GM19467 (cell line): ENCODE data around the gene PCGF3.
"Not testable (repeated sequence)": the region's sequence is repeated elsewhere in the genome, so short reads cannot be mapped to it uniquely, and the experiment has no call there.

Experiments used
- ATAC-seq: cut with Tn5 transposase; IDR thresholded peaks from one replicate; pipeline ENCODE4 v1.9.1; 2021; ENCODE audit warnings: mild to moderate bottlenecking, moderate library complexity; ENCODE audit not compliant: unreplicated experiment

Gene PCGF3

DNA sequence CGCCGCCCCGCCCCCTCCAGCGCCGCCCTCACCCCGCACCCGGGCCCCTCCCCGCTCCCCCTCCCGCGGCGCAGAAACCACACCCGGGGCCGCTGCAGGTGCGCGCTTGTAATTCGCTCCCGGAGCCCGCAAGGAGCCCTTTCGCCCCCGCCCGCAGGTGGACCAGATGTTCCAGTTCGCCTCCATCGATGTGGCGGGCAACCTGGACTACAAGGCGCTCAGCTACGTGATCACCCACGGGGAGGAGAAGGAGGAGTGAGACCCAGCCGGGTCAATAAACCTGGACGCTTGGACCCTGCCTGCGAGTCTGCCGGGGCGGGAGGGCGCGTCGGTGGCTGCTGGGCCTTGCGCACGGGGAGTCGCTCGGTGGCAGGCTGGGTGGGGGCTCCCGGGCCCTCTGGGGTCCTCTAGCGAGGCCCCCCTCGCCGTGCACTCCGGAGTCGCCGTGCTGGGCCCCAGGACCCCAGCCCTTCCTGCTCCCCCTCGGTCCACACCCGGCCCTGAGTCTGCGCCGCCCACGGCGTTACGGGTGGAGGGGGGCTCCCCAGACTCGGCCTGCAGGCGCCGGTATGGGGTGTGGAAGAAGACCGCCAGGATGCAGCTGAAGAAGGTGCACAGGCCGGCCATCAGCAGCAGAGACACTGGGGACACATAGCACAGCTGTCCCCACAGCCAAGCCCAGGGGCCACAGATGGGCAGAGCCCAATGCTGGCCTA, 23.7 kb upstream of the PCGF3 start:
- ATAC-seq = no peak

- ATAC-seq = no peak
Observed at GRCh38 chr4:682490-683172, 23.0 kb upstream of the PCGF3 start.

GRCh38 chr4:683247-683897, 22.3 kb upstream of the PCGF3 start:
- no peak for ATAC-seq

DNA sequence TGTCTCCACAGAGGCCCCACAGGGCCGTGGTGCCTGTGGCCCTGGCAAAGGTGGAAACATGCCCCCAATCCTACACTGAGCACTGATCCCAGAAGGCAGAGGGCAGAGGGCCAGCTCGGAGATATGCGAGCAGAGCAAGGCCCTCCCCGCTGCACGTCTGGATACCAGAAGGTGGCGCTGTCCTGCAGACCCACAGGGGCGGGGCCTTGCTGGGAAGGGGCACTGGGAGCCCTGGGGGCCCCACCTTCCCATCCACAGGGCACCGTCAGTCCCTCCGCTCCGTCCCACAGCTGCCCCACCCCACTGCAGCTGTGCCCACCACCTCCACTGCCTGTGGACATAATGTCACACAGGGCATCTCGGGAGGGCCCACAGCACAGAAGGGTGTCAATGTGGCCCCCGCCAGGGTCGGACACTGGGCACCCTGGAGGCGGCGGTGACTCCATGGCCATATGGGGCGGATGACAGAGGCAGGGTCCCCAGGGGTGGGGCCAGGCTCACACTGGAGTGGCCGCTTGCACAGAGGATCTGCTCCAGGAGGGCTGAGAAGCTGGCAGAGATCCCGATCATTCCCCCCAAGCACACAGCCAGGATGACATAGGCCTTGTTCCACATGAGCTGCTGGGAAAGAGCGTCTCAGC, 21.5 kb upstream of the PCGF3 start:
- ATAC-seq = no peak

GRCh38 chr4:684623-685327, 20.9 kb upstream of the PCGF3 start:
- no peak for ATAC-seq

GRCh38 chr4:685679-686412, 19.8 kb upstream of the PCGF3 start:
- no peak for ATAC-seq

- no peak for ATAC-seq
Observed at GRCh38 chr4:686413-687040, 19.1 kb upstream of the PCGF3 start.

GRCh38 chr4:687048-687970, 18.3 kb upstream of the PCGF3 start:
- ATAC-seq = no peak

- no peak for ATAC-seq
Observed at GRCh38 chr4:687971-688853, 17.4 kb upstream of the PCGF3 start.

DNA sequence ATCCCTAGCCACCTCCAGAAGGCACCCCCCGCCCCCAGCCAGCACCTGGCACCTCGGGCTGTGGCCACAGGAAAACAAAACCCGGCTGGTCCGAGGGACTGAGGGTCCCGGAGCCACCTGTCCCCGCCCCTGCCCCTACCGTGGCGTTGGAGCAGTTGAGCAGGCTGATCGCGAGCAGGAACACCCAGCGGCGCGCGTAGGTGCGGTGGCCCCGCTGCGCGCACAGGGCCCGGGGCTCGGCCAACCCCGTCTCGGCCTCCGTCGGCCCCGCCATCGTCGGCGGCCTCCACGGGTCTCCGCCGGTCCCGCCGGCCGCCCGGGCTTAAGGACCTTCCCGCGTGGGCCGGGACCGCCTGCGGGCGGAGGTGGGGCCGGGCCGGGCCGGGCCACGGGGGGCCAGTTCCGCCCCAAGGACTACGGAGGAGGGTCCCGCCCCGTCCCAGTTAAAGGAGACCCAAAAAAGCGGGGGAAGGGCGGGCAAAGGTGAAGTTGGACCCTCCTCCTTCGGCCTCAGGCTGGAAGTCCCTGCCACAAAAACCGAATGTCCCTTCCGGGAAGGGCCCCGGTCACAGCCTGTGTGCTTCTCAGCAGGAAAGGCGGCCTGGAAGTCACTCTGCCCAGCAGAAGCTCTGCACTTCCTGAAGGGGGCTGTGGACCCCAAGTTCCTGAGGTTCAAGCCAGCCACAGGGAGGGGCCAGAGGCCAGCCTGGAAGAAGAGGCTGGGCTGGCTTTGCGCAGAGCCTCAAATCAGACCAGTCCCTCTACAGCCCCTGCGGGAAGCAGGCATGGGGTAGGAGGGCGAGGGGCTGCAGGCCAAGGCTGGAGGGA, 16.6 kb upstream of the PCGF3 start, which contains the start of gene SLC49A3:
Gene SLC49A3, minus strand, starts transcription at position 298 of the 828 bp plus-strand sequence. Its CDS starts 24 bp downstream, at position 274.
- no peak for ATAC-seq

DNA sequence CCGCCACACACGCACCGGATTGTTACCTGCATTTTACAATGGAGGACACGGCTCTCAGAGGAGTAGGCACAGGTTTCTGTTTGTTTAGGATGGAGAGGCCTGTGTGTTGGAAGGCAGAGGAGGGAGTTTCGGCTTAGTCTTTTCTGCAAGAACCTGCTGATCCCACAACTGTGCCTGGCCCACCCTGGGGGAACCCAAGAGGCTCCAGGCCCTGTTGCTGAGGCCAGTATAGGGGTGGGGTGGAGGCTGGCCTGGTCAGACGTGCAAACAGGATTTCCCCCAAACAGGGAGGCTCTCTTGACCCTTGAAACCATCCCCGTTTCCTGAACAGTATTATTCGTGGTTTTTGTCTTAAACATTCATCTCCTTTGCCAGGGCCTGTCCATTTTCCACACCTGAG, 15.9 kb upstream of the PCGF3 start:
- no peak for ATAC-seq

- no peak for ATAC-seq
Observed at GRCh38 chr4:692771-693554, 12.7 kb upstream of the PCGF3 start.

GRCh38 chr4:694341-694940, 11.2 kb upstream of the PCGF3 start:
- not testable (repeated sequence) for ATAC-seq

DNA sequence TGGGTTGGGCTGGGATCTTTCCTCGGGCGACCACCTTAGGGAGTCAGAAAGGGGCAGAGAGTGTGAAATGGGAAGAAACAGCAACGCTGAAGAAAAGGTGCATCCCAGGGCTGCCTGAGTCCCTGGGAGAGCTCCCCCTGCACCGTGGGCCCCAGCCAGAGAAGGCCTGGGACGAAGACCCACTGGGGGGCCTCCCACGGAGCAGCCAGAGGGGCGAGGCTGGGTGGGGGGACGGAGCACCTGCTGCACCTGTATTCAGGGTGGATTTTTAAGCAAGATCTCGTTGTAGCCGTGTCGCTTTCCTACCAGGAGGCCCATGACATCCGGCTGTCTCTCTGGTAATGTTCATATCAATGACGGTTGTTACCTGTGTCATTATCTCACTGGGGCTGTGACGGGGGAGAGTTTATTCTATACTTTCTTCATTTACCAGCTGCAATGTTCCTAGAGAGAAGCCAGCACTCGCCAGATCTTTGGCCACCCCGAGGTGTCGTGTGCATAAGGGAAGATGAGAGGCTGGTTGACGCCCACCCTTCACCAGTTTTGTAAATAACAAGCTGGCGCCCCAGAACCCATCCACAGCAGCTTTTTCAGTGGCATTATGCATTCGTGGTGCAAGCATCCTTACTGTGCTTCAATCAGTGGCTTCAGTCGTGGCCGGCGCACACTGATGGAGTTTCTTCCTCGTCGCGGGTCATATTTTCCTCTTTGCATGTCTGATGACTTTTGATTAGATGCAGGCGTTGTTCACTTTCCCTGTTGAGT, 5.6 kb upstream of the PCGF3 start:
- no peak for ATAC-seq
